Hematopoietic multipotent progenitor cell treated with erythropoietin and hydrocortisone succinate and interleukin-3 and kit ligand, for 17 days (in vitro differentiated cells): ENCODE measurements around the gene RICTOR.
"Not testable (repeated sequence)": the region's sequence is repeated elsewhere in the genome, so short reads cannot be mapped to it uniquely, and the experiment has no call there.

Source experiments
- DNase-seq: peaks from one replicate; pipeline ENCODE4 v3.0.0-alpha.2; 2015; ENCODE audit warnings: low spot score

The RICTOR gene

GRCh38 chr5:39055027-39055767 lies 19.0 kb downstream of the RICTOR start:
- no peak for DNase-seq

GRCh38 chr5:39053189-39053588 lies 21.0 kb downstream of the RICTOR start:
- DNase-seq: no peak

- DNase-seq: no peak
These were observed 22.1 kb downstream of the RICTOR start for GRCh38 chr5:39052141-39052540.

GRCh38 chr5:39049315-39049714 lies 24.9 kb downstream of the RICTOR start:
- DNase-seq: no peak

DNA sequence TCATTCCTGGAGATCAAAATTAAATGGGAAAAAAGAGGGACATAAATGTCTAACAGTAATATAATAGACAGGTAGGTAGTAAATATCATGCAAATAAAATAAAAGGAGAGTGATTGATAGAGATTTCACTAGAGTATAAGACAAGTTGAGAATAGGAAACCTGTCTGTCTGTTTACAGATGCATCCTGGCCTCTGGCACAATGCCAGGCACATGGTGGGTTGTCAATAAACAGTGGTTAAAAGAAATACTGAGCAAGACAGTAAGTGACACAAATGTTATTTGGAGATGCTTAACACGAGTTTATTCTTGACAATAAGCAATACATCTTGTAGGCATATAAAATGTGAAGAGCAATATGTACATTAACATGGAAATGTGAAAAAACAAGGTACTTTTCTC lies 33.3 kb downstream of the RICTOR start:
- DNase-seq: peak; percentile 57

GRCh38 chr5:39034493-39034892 lies 39.7 kb downstream of the RICTOR start:
- not testable (repeated sequence) for DNase-seq

DNA sequence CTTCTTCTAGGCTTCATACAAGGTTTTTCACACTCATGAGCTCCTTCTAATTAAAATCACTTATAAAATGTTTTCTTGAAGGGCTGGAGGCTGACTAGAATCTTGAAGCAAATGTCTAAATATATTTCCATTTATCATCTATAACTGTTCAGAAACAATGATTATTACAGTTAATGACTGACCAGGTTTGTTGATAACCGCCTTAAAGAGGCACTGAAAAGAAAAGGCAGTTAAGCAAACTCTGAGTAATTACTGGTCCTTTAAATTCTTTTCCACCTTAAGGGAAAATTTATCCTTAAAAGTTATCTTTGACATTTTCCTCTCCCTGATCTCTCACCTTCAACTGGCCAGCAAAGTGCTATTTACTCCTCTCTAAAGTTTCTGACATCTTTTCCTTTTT lies 43.2 kb downstream of the RICTOR start:
- no peak for DNase-seq

DNA sequence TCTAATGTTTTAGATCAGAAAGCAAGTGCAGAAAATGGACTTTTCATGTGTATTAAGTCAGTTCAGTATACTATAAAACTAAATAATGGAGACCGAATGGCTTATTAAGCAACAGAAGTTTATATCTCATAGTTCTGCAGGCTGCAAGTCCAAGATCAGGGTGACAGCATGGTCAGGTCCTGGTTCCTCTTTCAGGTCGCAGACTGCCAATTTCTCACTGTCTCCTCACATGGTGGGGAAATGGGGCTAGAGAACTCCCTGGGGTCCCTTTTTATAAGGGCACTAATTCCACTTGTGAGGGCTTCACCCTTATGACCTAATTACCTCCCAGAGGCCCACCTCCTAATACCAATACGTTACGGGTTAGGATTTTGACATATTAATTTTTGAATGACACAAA lies 48.7 kb downstream of the RICTOR start:
- no peak for DNase-seq

- DNase-seq: no peak
These were observed 49.3 kb downstream of the RICTOR start for GRCh38 chr5:39024884-39025283.

DNA sequence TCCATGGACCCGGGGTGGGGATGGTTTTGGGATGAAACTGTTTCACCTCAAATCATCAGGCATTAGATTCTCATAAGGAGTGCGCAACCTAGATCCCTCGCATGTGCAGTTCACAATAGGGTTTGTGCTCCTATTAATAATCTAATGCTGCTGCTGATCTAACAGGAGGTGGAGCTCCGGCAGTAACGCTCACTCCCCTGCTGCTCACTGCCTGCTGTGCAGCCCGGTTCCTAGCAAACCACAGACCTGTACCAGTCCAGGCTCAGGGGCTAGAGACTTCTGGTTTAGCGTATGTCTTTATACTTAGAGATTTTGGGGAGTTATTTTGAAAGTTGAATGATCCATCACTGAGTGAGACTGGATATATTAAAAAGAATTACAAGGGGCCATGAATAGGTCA lies 50.2 kb downstream of the RICTOR start:
- no peak for DNase-seq

DNA sequence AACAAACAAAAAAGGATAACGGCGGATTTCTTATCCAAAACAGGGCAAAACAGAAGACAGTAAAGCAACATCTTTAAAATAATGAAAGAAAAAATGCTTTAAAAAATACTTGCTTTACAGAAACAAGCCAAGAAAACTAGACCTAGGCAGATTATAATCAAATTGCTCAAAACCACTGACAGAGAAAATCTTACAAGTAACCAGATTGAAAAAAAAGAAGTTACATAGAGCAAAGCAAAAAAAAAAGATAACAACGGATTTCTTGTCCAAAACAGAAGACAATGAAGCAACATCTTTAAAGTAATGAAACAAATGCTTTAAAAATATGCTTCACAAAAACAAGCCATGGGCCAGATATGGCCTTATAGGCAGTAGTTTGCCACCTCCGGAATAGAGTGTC lies 51.1 kb downstream of the RICTOR start:
- no peak for DNase-seq

DNA sequence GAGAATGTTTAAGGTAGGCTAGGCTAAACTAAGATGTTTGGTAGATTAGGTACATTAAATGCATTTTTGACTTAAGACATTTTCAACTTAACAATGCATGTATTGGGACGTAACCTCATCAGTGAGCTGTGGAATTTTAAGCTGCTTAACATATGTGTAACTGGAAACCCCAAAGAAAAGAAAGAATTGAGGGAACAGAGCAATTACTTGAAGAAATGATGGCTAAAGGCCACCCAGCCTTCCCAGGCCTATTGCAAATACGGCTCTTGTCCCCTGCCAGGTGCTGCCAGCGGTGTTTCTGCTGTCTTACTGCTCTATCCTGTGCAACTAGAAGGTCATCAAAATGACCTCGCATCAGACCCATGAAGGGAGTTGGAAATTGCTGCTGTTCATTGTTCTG lies 52.0 kb downstream of the RICTOR start:
- DNase-seq: no peak

- no peak for DNase-seq
These were observed 52.8 kb downstream of the RICTOR start for GRCh38 chr5:39021413-39021812.

DNA sequence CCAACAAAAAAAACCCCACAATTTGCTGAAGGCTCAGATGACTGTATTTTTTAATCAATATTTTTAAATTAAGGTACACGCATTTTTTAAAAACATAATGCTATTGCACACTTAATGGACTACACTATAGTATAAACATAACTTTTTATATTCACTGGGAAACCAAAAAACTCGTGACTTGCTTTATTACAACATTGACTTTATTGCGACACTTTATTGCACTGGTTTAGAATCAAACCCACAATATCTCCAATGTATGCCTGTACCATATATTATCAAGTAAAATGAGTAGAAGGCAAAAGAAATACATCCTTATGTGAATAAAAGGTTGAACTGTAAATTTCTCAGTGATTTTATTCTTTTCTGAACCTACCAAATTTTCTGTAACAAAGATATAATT lies 53.7 kb downstream of the RICTOR start:
- no peak for DNase-seq

GRCh38 chr5:39019254-39019653 lies 54.9 kb downstream of the RICTOR start:
- DNase-seq: no peak

DNA sequence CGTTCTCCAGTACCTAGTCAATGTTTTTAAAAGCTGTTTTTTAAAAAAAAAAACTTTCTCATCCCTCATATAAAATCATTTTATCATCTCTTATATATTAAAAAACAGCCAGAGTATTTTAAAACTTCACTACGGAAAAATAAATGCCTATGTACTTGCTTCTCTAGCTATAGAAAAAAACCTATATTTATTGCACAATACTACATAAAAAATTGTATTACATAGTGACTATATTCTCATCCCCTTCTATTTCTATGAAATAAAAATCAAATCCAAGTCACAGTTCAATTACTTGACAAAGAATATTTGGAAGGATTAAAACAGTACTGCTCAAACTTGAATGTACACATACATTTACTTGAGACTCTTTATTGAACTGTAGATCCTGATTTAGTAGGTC lies 56.7 kb downstream of the RICTOR start:
- DNase-seq: no peak

GRCh38 chr5:39016587-39017275 lies 57.5 kb downstream of the RICTOR start:
- DNase-seq: no peak

DNA sequence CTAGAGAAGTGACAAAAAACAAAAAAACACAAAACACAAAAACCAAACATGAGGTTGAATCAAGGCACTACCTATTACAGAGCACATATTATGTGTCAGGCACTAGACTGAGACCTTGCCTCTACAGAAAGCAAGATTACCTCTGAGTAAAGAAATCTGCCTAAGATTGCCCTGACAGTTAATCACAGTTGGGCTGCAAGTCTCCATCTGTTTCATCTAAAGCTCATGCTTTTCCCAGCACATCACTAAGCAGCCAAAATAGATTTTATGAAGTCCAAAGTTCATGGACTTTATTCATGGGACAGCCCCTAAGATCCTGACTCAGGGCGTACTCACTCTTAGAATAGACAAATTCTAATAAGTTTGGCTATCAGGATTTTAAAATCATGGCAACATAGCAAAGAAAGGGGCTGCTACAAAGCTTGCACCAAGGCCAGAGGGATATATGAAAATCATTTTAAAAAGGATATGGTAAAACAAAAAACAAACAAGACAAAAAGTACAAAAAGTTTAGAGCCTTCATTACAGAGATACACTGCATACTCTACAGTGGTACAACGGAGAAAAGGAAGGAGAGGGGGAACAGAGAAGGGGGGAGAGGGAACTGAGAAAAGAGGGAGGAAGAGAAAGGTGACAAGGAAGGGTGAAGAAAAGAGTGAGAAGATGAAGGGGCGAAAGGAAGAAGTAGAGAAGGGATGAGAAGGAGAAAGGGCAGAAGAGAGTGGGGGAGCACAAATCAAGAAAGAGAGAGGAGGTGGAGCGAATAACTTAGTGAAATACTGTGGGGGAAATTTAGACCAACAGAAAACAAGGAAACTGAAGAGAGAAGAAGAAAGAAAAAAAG lies 58.2 kb downstream of the RICTOR start:
- no peak for DNase-seq

GRCh38 chr5:39014561-39014960 lies 59.6 kb downstream of the RICTOR start:
- DNase-seq: no peak

- DNase-seq: no peak
These were observed 60.3 kb downstream of the RICTOR start for GRCh38 chr5:39013938-39014337.

- not testable (repeated sequence) for DNase-seq
These were observed 63.2 kb downstream of the RICTOR start for GRCh38 chr5:39010958-39011357.

GRCh38 chr5:39009981-39010380 lies 64.2 kb downstream of the RICTOR start:
- no peak for DNase-seq

GRCh38 chr5:39009280-39009679 lies 64.9 kb downstream of the RICTOR start:
- DNase-seq: no peak
